ENCODE data around the gene EML4.

The EML4 gene

GRCh38 chr2:42183775-42184174 lies 14.6 kb downstream of the EML4 start:
- DNase-seq (ENCODE audit: low read depth), result no peak
- no peak for TF ChIP-seq CTCF (IDR thresholded peaks at IDR 0.05; ENCODE audit: control insufficient read depth, insufficient read depth, low read depth, low read length, missing control alignments)
- no peak overlapping the region for H3K4me3 ChIP-seq (ENCODE audit: control insufficient read depth, low read depth, low read length)

GRCh38 chr2:42184346-42184745 lies 15.2 kb downstream of the EML4 start:
- TF ChIP-seq CTCF (IDR thresholded peaks at IDR 0.05; ENCODE audit: control insufficient read depth, insufficient read depth, low read depth, low read length, missing control alignments), result no peak
- DNase-seq (ENCODE audit: low read depth), result no peak
- H3K4me3 ChIP-seq (ENCODE audit: control insufficient read depth, low read depth, low read length), result no peak overlapping the region

- no peak for TF ChIP-seq CTCF (IDR thresholded peaks at IDR 0.05; ENCODE audit: control insufficient read depth, insufficient read depth, low read depth, low read length, missing control alignments)
- no peak overlapping the region for H3K4me3 ChIP-seq (ENCODE audit: control insufficient read depth, low read depth, low read length)
- no peak for DNase-seq (ENCODE audit: low read depth)
These were observed 16.2 kb downstream of the EML4 start for GRCh38 chr2:42185220-42185921.

GRCh38 chr2:42186366-42186765 lies 17.2 kb downstream of the EML4 start:
- no peak for TF ChIP-seq CTCF (IDR thresholded peaks at IDR 0.05; ENCODE audit: control insufficient read depth, insufficient read depth, low read depth, low read length, missing control alignments)
- no peak for DNase-seq (ENCODE audit: low read depth)
- H3K4me3 ChIP-seq (ENCODE audit: control insufficient read depth, low read depth, low read length), result no peak overlapping the region

- TF ChIP-seq CTCF (IDR thresholded peaks at IDR 0.05; ENCODE audit: control insufficient read depth, insufficient read depth, low read depth, low read length, missing control alignments), result no peak
- H3K4me3 ChIP-seq (ENCODE audit: control insufficient read depth, low read depth, low read length), result no peak overlapping the region
- no peak for DNase-seq (ENCODE audit: low read depth)
These were observed 17.9 kb downstream of the EML4 start for GRCh38 chr2:42186945-42187632.

GRCh38 chr2:42187886-42188285 lies 18.7 kb downstream of the EML4 start:
- DNase-seq (ENCODE audit: low read depth), result no peak
- no peak for TF ChIP-seq CTCF (IDR thresholded peaks at IDR 0.05; ENCODE audit: control insufficient read depth, insufficient read depth, low read depth, low read length, missing control alignments)
- H3K4me3 ChIP-seq (ENCODE audit: control insufficient read depth, low read depth, low read length), result no peak overlapping the region
